Measurements from ENCODE around the gene TBC1D22A.
"Not testable (repeated sequence)": the region's sequence is repeated elsewhere in the genome, so short reads cannot be mapped to it uniquely, and the experiment has no call there.

The TBC1D22A gene

DNA sequence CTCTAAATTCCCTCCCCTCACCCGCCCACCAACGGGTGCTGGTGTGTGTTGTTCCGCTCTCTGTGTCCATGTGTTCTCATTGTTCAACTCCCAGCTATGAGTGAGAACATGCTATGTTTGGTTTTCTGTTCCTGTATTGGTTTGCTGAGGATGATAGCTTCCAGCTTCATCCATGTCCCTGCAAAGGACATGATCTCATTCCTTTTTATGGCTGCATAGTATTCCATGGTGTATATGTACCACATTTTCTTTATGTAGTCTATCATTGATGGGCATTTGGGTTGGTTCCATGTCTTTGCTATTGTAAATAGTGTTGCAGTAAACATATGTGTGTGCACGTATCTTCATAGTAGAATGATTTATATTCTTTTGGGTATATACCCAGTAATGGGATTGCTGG lies 54.9 kb downstream of the TBC1D22A start:
- Mint-ChIP-seq H3K9me3 (peaks cover 4 to 12% of the 10 kb centered on the region in 2 donors), H3K36me3 (peaks cover 65 to 80% of the 10 kb centered on the region in 2 donors), H3K4me1 (peaks cover 63 to 87% of the 10 kb centered on the region in 2 donors)
- not testable (repeated sequence) for ATAC-seq (replicated peaks); DNase-seq; H3K27me3 Mint-ChIP-seq; H3K27ac Mint-ChIP-seq; H3K4me3 Mint-ChIP-seq

DNA sequence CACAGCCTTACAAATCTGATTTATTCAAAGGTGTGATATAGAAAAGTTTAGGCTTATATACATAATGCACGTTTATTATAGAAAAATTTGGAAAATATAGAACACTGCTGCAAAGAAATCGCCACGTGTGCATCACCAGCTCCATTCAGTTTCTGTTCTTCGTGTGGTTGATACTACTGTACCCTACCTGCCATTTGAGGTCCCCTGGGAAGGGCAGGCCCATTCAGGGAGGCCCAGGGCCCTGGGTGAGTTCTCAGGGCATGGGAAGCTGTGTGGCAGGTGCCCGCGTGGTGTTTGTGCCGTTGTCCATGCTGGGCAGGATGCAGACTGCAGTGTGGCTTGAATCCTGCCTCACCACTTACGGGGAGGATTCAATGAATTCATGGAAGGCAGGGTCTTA lies 60.8 kb downstream of the TBC1D22A start:
- DNase-seq (no peak), ATAC-seq (replicated peaks) (peak; percentile 50 to 60)
- Mint-ChIP-seq H3K9me3 (peaks cover 0 to 9% of the 10 kb centered on the region in 2 donors), H3K4me1 (peaks cover 60 to 81% of the 10 kb centered on the region in 2 donors), H3K4me3 (no peak overlapping the region), H3K27ac (peak overlapping the region; percentile 65), H3K36me3 (peaks cover 61 to 80% of the 10 kb centered on the region in 2 donors), H3K27me3 (no peaks in the 10 kb centered on the region)

DNA sequence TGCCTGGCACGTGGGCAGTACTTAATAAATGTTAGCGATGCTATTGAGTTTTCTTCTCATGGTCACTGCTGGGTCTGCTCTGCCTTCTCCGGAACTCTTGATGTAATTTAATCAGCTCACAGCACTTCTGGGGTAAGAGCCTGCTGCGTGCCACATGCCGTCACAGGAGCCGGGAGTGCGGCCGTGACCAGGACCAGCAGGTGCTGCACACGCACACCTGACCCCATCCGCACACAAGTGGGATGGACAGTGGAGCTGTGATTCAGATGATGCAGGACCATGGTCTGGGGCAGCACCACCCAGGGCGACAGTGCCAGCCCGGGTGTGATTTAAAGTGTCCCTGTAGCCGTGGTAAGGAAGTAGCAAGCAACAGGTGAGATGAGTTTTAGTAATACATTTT lies 61.2 kb downstream of the TBC1D22A start:
- no peak for DNase-seq
- Mint-ChIP-seq H3K9me3 (peaks cover 0 to 9% of the 10 kb centered on the region in 2 donors), H3K4me3 (no peak overlapping the region), H3K36me3 (peaks cover 60 to 82% of the 10 kb centered on the region in 2 donors), H3K4me1 (peaks cover 61 to 81% of the 10 kb centered on the region in 2 donors), H3K27ac (no peak overlapping the region), H3K27me3 (no peaks in the 10 kb centered on the region)
- no peak for ATAC-seq (replicated peaks)

DNA sequence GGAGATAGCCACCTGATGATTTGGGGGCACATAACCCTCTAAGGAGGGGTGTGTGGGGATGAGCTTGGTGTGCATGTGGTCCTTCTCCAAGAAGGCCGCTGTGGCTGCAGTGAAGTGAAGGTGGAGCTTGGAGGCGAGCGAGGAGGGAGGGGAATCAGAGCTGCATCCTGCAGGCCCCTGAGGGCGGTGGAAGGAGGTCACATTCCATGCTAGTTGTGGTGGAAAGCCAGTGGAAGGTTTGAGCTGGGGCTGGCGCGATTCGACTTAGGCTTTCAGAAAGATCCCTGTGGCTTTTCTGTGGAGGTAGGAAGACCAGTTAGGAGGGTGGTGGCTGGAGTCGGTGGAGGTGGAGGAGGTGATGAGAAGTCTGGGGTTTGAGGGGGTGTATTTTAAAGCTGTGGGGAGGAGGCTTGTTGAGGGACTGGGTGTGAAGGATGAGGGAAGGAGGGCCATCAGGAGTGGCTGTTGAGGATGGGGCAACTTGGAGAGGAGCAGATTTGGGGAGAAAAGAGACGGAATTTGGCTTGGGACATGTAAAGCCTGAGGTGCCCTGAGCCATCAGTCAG lies 62.0 kb downstream of the TBC1D22A start:
- Mint-ChIP-seq H3K36me3 (peaks cover 56 to 83% of the 10 kb centered on the region in 2 donors), H3K9me3 (peaks cover 0 to 9% of the 10 kb centered on the region in 2 donors), H3K27ac (peak overlapping the region; percentile 82), H3K4me3 (no peak overlapping the region), H3K27me3 (no peaks in the 10 kb centered on the region), H3K4me1 (peaks cover 60 to 81% of the 10 kb centered on the region in 2 donors)
- DNase-seq (no peak), ATAC-seq (replicated peaks) (no peak)

DNA sequence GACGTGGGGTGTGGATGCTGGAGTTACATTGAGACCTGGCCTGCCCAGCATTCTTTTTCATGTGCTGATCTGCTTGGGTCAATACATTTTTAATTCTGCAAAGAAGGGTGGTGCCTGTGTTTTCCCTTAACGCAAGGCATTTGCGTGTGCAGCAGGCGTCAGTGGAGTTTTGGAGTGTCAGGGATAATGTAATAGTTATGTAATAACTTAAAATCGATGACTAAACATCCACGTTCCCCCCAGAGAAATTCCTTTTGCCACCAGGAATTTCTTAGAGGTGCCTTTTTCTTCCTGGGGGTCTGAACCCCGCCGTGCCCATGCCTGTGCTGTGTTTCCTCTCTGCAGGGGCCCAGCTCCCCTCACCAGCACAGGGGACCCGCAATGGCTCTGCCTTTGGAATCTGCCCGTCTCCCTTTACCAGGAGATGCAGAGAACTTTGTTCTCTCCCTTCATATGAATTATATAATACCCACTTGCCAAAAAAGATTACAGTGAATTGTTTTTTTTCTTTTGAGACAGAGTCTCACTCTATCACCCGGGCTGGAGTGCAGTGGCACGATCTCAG lies 62.6 kb downstream of the TBC1D22A start:
- no peak for DNase-seq
- H3K27me3 Mint-ChIP-seq: no peaks in the 10 kb centered on the region
- peaks cover 0 to 6% of the 10 kb centered on the region in 2 donors for H3K9me3 Mint-ChIP-seq
- peak overlapping the region; percentile 82 for H3K27ac Mint-ChIP-seq
- no peak overlapping the region for H3K4me3 Mint-ChIP-seq
- ATAC-seq (replicated peaks): no peak
- peaks cover 61 to 81% of the 10 kb centered on the region in 2 donors for H3K4me1 Mint-ChIP-seq
- H3K36me3 Mint-ChIP-seq: peaks cover 52 to 83% of the 10 kb centered on the region in 2 donors

DNA sequence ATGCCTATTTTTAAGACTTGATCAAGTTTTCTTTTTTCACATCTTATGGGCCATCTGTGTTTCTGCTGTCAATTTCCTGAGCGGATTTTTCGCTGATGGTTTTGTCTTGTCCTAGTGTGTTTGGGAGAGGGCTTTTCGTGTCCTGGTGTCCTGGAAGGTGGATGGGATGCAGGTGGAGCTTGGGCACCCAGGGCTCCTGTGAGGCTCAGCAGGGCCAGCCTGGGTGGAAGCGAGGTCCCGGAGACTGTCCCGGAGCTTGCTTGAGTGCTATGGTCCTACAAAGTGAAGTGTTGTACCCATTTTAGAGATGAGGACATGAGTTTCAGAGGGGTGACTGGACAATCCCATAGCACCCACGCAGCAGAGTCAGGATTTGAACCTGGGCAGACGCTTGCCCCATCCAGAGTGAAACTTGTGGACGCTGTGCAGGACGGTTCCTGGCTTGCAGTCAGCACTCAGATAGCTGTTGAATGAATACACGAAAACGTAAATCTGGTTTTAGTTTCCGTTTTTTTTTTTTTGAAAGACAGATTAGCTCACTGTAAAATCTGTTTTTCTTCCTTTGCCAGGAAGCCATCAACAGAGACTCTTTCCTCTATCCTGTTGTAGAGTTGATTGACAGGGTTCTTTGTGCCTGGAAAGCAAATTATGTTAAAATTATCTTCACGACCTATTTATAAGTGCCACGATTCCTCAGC lies 64.1 kb downstream of the TBC1D22A start:
- Mint-ChIP-seq H3K27me3 (no peaks in the 10 kb centered on the region), H3K4me1 (peaks cover 56 to 78% of the 10 kb centered on the region in 2 donors), H3K4me3 (no peak overlapping the region), H3K36me3 (peaks cover 46 to 79% of the 10 kb centered on the region in 2 donors), H3K27ac (peak overlapping the region; percentile 47), H3K9me3 (no peaks in the 10 kb centered on the region)
- DNase-seq (no peak), ATAC-seq (replicated peaks) (no peak)

DNA sequence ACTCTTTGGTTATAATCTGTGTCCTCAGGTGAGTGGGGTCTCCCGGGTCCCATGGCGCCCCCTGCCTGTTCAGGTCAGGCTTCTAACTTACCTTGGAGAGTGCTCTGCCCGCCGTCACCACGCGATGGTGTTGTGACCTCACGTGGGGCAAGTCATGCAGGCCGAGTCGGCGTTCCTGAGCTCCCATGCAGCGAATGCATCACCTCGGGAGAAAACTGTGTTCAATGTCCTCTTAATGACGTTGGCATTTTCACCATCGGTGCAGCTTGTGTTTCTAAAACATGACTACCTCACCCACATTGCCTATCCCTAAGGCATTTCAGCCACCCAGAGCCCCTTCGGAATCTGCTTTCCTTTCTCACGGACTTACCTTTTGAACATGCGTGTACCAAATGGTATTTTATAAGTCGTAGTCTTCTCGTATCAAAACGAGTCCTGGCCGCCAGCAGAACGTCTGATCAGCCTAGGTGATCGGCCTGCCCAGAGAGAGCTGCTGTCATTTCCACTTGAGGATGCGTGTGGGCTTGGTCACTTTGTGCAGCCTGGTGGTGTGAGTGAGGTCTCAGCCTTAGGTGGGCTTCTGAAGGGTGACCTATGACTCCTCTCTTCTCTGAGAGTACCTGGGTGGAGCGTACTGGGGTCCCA lies 64.8 kb downstream of the TBC1D22A start:
- no peaks in the 10 kb centered on the region for H3K9me3 Mint-ChIP-seq
- no peak for ATAC-seq (replicated peaks)
- no peaks in the 10 kb centered on the region for H3K27me3 Mint-ChIP-seq
- peaks cover 50 to 72% of the 10 kb centered on the region in 2 donors for H3K4me1 Mint-ChIP-seq
- H3K4me3 Mint-ChIP-seq: peak overlapping the region in 1 of 2 donors; percentile 11
- H3K27ac Mint-ChIP-seq: peak overlapping the region; percentile 47
- peaks cover 44 to 79% of the 10 kb centered on the region in 2 donors for H3K36me3 Mint-ChIP-seq
- no peak for DNase-seq

DNA sequence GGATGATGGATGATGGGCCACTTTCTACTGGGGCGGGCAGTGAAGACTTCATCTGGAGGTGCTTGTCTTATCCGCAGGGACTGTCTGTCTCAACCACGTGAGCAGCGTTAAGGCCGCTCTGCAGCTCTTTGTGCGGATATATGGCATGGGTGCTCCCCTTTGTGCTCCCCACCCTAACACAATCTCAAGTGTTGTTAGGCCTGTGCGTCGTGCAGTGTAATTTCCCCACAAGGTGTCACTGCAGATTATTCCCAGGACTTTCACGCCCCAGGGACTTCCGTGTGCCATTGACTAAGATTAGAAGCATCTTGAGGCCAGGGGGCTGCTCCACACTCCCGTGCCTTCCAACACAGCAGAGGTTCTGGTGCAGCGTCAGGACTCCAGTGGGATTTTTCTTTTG lies 65.3 kb downstream of the TBC1D22A start:
- Mint-ChIP-seq H3K9me3 (no peaks in the 10 kb centered on the region), H3K27ac (no peak overlapping the region), H3K4me1 (peaks cover 47 to 66% of the 10 kb centered on the region in 2 donors), H3K4me3 (peak overlapping the region in 1 of 2 donors; percentile 11), H3K27me3 (no peaks in the 10 kb centered on the region), H3K36me3 (peaks cover 43 to 76% of the 10 kb centered on the region in 2 donors)
- no peak for DNase-seq
- no peak for ATAC-seq (replicated peaks)

DNA sequence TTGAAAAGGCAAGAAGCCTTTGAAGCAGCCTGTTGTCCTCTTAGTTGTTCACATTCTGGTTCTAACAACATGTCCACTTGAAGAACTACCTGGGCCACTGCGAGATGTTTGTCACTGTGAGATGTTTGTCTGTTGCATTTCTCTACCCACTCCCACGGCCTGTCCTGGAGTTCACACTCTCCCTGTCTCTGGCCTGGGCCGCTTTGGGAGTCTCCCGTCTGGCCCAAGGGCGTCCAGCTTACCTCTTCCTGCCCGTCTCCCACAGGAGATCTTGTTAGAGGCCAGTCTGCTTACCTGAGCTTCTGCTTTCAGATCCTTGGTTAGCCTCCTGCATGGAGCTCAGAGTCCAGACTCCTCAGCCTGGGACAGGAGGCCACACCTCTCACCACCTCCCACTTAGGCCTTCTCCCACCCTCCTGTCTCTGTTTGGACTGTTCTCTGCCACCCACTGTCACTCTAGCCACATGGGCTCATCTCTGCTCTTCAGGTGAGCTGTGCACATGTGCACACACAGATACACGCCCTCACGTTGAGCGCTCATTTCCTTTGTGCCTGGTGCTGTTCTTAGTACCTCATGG lies 66.0 kb downstream of the TBC1D22A start:
- no peaks in the 10 kb centered on the region for H3K27me3 Mint-ChIP-seq
- H3K9me3 Mint-ChIP-seq: peaks cover 2 to 3% of the 10 kb centered on the region in 2 donors
- peaks cover 44 to 63% of the 10 kb centered on the region in 2 donors for H3K4me1 Mint-ChIP-seq
- H3K27ac Mint-ChIP-seq: no peak overlapping the region
- H3K4me3 Mint-ChIP-seq: no peak overlapping the region
- ATAC-seq (replicated peaks): no peak
- no peak for DNase-seq
- H3K36me3 Mint-ChIP-seq: peaks cover 49 to 78% of the 10 kb centered on the region in 2 donors

DNA sequence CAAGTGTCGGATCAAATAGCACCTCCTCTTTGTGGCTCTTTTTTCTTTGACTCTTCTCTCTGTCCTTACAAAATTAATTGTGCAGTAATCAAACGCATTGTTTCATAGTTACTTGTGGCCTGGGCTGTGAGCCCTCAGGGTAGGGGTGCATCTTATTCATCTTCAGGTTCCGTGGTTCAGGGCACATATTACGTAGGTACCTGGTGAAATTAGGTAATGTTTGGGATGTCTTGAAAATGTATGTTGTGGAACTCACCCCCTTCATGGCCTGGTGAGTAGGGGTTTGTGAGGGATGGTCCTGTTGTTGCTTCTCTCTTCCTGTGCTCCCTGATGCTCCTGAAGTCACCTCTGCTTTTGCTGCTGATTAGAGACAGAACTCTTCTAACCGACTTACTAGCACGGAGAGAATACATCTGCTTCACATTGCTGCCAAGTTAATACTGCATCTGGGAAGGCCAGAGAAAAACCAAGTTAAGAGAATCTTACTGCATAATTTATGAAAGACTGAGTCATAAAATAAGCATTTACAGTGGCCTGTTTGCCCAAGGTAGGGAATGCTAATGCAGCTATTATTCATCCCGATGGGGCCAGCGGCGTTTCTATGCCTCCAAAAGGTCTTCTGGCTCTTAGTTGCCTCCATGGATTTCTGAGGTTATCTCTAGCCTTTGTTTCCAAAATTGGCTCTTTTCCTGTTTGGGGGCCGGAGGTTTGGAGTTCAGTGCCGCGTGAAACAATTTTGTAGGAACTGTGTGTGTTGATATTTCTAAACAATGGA lies 66.9 kb downstream of the TBC1D22A start:
- H3K9me3 Mint-ChIP-seq: peaks cover 3 to 5% of the 10 kb centered on the region in 2 donors
- H3K36me3 Mint-ChIP-seq: peaks cover 49 to 78% of the 10 kb centered on the region in 2 donors

DNA sequence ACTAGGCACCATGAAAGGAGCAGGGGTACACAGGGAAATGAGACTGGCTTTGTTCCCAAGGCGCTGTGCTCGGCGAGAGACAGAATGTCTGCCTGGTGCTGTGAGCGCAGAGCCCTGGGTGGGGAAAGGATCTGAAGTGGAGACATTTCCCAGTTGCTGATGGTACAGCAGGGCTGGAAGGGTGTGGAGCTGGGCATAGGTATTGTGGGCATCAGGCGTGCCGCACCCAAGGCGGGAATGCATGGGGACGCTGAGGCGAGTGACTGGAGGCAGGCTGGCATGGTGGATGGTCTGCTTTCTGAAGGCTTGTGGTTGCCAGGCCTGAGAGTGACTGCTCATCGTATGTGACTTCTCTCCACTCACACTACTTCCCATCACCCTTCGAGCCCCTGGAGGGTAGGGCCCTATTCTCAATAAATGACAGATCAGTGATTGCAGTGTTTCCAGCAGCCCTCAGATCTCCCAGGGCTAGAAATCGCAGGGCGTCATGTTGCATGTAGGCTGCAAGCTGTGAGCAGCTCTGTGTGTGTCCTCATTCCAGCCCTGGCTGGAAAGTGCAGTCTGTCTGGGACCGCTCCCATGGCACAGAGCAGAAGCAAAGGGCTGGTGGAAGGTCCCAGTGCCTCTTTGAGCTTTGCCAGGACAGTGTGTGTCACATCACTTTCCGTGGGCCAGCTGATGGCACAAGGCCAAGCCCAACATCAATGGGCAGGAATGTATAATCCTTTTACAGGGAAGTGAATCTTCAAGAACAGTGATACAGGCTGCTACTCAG lies 67.7 kb downstream of the TBC1D22A start:
- DNase-seq (no peak), ATAC-seq (replicated peaks) (no peak)
- H3K4me1 Mint-ChIP-seq: peaks cover 34 to 49% of the 10 kb centered on the region in 2 donors
- peaks cover 50 to 79% of the 10 kb centered on the region in 2 donors for H3K36me3 Mint-ChIP-seq
- no peaks in the 10 kb centered on the region for H3K27me3 Mint-ChIP-seq
- H3K27ac Mint-ChIP-seq: peak overlapping the region; percentile 42
- peaks cover 7 to 8% of the 10 kb centered on the region in 2 donors for H3K9me3 Mint-ChIP-seq
- no peak overlapping the region for H3K4me3 Mint-ChIP-seq

More for the DNA sequence above, 66.9 kb downstream of the TBC1D22A start:
- ATAC-seq (replicated peaks) (no peak), DNase-seq (no peak)
- Mint-ChIP-seq H3K4me3 (no peak overlapping the region), H3K4me1 (peaks cover 39 to 56% of the 10 kb centered on the region in 2 donors), H3K27ac (peak overlapping the region; percentile 42), H3K27me3 (no peaks in the 10 kb centered on the region)

DNA sequence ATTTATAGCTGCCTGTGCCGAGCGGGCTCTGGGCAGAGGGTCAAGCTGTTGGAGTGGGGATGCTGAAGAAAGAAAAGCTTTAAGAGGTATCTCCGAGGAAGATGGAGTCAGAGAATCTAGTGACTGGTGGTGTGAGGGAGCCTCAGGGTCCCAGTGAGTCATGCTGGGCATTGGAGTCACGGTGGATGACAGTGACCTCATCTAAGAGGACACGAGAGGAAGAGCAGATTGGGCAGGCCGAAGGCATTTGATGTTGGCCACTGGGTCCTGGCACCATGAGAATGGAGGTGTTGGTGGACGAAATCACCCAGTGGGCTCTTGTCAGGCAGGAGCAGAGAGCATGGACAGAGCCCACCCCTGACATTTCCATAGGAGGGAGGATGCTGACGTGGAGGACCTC lies 68.4 kb downstream of the TBC1D22A start:
- Mint-ChIP-seq H3K27ac (peak overlapping the region; percentile 85), H3K36me3 (peaks cover 55 to 82% of the 10 kb centered on the region in 2 donors), H3K9me3 (peaks cover 10 to 13% of the 10 kb centered on the region in 2 donors), H3K4me1 (peaks cover 34 to 49% of the 10 kb centered on the region in 2 donors), H3K27me3 (no peaks in the 10 kb centered on the region), H3K4me3 (no peak overlapping the region)
- ATAC-seq (replicated peaks) (no peak), DNase-seq (no peak)

DNA sequence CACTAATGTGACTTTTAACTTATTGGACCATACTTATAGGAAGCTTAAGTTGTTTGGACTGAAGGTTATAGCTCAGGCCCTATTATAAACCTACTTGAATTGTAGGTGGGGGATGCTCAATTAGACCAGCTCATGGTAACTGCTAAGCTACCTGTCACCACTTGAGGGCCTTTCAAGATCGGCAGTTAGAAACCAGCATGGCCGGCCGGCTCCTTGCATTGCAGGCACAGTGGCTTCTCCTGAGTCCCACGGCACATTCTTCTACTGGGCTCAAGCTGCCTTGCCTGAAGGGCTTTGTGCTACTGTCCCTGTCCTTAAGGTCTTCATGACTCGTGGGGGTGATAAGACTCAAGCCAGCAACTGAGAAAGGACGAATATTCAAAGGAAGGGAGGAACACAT lies 70.8 kb downstream of the TBC1D22A start:
- H3K9me3 Mint-ChIP-seq: peaks cover 15 to 18% of the 10 kb centered on the region in 2 donors
- H3K4me3 Mint-ChIP-seq: no peak overlapping the region
- ATAC-seq (replicated peaks) (no peak), DNase-seq (no peak)
- H3K4me1 Mint-ChIP-seq: peaks cover 26 to 42% of the 10 kb centered on the region in 2 donors
- peak overlapping the region; percentile 80 for H3K27ac Mint-ChIP-seq
- H3K27me3 Mint-ChIP-seq: no peaks in the 10 kb centered on the region
- peaks cover 51 to 76% of the 10 kb centered on the region in 2 donors for H3K36me3 Mint-ChIP-seq
